HUES48 (cell line): ENCODE measurements around the gene PTCD3.

Experiments used
- H3K27ac ChIP-seq: one replicate; pipeline ENCODE4 v1.7.0; 2013; ENCODE audit warnings: low read depth, low read length, inconsistent platforms
- H3K27me3 ChIP-seq: 2 replicates; pipeline ENCODE4 v1.6.1; 2013; ENCODE audit warnings: mild to moderate bottlenecking, low read length; ENCODE audit not compliant: control insufficient read depth, insufficient read depth
- H3K36me3 ChIP-seq: 2 replicates; pipeline ENCODE4 v1.6.1; 2013; ENCODE audit warnings: low read length; ENCODE audit not compliant: control insufficient read depth, insufficient read depth
- H3K4me1 ChIP-seq: 2 replicates; pipeline ENCODE4 v1.6.1; 2013; ENCODE audit warnings: mild to moderate bottlenecking, low read length; ENCODE audit not compliant: control insufficient read depth, insufficient read depth
- H3K4me3 ChIP-seq: 2 replicates; pipeline ENCODE4 v1.5.1; 2013; ENCODE audit warnings: mild to moderate bottlenecking, low read depth, low read length
- H3K9ac ChIP-seq: 2 replicates; pipeline ENCODE4 v1.6.1; 2013; ENCODE audit warnings: mild to moderate bottlenecking, low read depth, low read length, moderate library complexity
- H3K9me3 ChIP-seq: 2 replicates; pipeline ENCODE4 v1.6.1; 2013; ENCODE audit warnings: low read length; ENCODE audit not compliant: control insufficient read depth, insufficient read depth

The PTCD3 gene

GRCh38 chr2:86147793-86148192, 41.8 kb downstream of the PTCD3 start:
- peaks cover 89% of the 10 kb centered on the region for H3K36me3 ChIP-seq
- H3K4me3 ChIP-seq: no peak overlapping the region
- no peak overlapping the region for H3K9ac ChIP-seq
- H3K9me3 ChIP-seq: no peaks in the 10 kb centered on the region
- no peak overlapping the region for H3K27ac ChIP-seq
- H3K4me1 ChIP-seq: no peaks in the 10 kb centered on the region
- H3K27me3 ChIP-seq: no peaks in the 10 kb centered on the region

- Histone ChIP-seq H3K4me3 (no peak overlapping the region), H3K27ac (no peak overlapping the region), H3K9ac (no peak overlapping the region), H3K4me1 (no peaks in the 10 kb centered on the region), H3K36me3 (peaks cover 84% of the 10 kb centered on the region), H3K9me3 (no peaks in the 10 kb centered on the region), H3K27me3 (no peaks in the 10 kb centered on the region)
These were observed 44.5 kb downstream of the PTCD3 start for GRCh38 chr2:86150502-86150901.

GRCh38 chr2:86157009-86157556, 51.0 kb downstream of the PTCD3 start:
- no peaks in the 10 kb centered on the region for H3K27me3 ChIP-seq
- peaks cover 81% of the 10 kb centered on the region for H3K36me3 ChIP-seq
- H3K9me3 ChIP-seq: no peaks in the 10 kb centered on the region
- no peak overlapping the region for H3K27ac ChIP-seq
- H3K4me3 ChIP-seq: no peak overlapping the region
- no peaks in the 10 kb centered on the region for H3K4me1 ChIP-seq
- no peak overlapping the region for H3K9ac ChIP-seq

GRCh38 chr2:86158286-86158685, 52.3 kb downstream of the PTCD3 start:
- H3K9me3 ChIP-seq: no peaks in the 10 kb centered on the region
- no peaks in the 10 kb centered on the region for H3K27me3 ChIP-seq
- H3K27ac ChIP-seq: no peak overlapping the region
- H3K4me3 ChIP-seq: no peak overlapping the region
- H3K36me3 ChIP-seq: peaks cover 83% of the 10 kb centered on the region
- no peak overlapping the region for H3K9ac ChIP-seq
- no peaks in the 10 kb centered on the region for H3K4me1 ChIP-seq

- Histone ChIP-seq H3K4me1 (no peaks in the 10 kb centered on the region), H3K9ac (no peak overlapping the region), H3K27ac (no peak overlapping the region), H3K27me3 (no peaks in the 10 kb centered on the region), H3K4me3 (no peak overlapping the region), H3K36me3 (peaks cover 85% of the 10 kb centered on the region), H3K9me3 (no peaks in the 10 kb centered on the region)
These were observed 54.3 kb downstream of the PTCD3 start for GRCh38 chr2:86160156-86160952.

GRCh38 chr2:86170449-86170848, 64.4 kb downstream of the PTCD3 start:
- Histone ChIP-seq H3K9ac (no peak overlapping the region), H3K9me3 (no peaks in the 10 kb centered on the region), H3K36me3 (peaks cover 85% of the 10 kb centered on the region), H3K4me1 (no peaks in the 10 kb centered on the region), H3K27ac (no peak overlapping the region), H3K4me3 (no peak overlapping the region), H3K27me3 (no peaks in the 10 kb centered on the region)

GRCh38 chr2:86171295-86171694, 65.3 kb downstream of the PTCD3 start:
- H3K36me3 ChIP-seq: peaks cover 86% of the 10 kb centered on the region
- H3K4me3 ChIP-seq: no peak overlapping the region
- H3K9ac ChIP-seq: no peak overlapping the region
- H3K9me3 ChIP-seq: no peaks in the 10 kb centered on the region
- no peaks in the 10 kb centered on the region for H3K4me1 ChIP-seq
- H3K27ac ChIP-seq: no peak overlapping the region
- no peaks in the 10 kb centered on the region for H3K27me3 ChIP-seq

GRCh38 chr2:86172610-86173009, 66.6 kb downstream of the PTCD3 start:
- no peak overlapping the region for H3K9ac ChIP-seq
- no peaks in the 10 kb centered on the region for H3K9me3 ChIP-seq
- peaks cover 93% of the 10 kb centered on the region for H3K36me3 ChIP-seq
- H3K4me1 ChIP-seq: no peaks in the 10 kb centered on the region
- H3K27me3 ChIP-seq: no peaks in the 10 kb centered on the region
- no peak overlapping the region for H3K4me3 ChIP-seq
- no peak overlapping the region for H3K27ac ChIP-seq

GRCh38 chr2:86174445-86174844, 68.4 kb downstream of the PTCD3 start:
- H3K4me3 ChIP-seq: no peak overlapping the region
- H3K4me1 ChIP-seq: no peaks in the 10 kb centered on the region
- peaks cover 90% of the 10 kb centered on the region for H3K36me3 ChIP-seq

GRCh38 chr2:86175828-86176227, 69.8 kb downstream of the PTCD3 start:
- H3K4me3 ChIP-seq: no peak overlapping the region
- H3K27ac ChIP-seq: no peak overlapping the region
- H3K36me3 ChIP-seq: peaks cover 83% of the 10 kb centered on the region

More at GRCh38 chr2:86174445-86174844, 68.4 kb downstream of the PTCD3 start:
- H3K9me3 ChIP-seq: no peaks in the 10 kb centered on the region
- no peak overlapping the region for H3K9ac ChIP-seq
- H3K27ac ChIP-seq: no peak overlapping the region
- no peaks in the 10 kb centered on the region for H3K27me3 ChIP-seq

GRCh38 chr2:86176597-86176996, 70.6 kb downstream of the PTCD3 start:
- no peaks in the 10 kb centered on the region for H3K9me3 ChIP-seq
- H3K27me3 ChIP-seq: no peaks in the 10 kb centered on the region
- H3K4me1 ChIP-seq: no peaks in the 10 kb centered on the region
- H3K36me3 ChIP-seq: peaks cover 80% of the 10 kb centered on the region
- H3K9ac ChIP-seq: no peak overlapping the region
- no peak overlapping the region for H3K4me3 ChIP-seq
- H3K27ac ChIP-seq: no peak overlapping the region

More at GRCh38 chr2:86175828-86176227, 69.8 kb downstream of the PTCD3 start:
- no peak overlapping the region for H3K9ac ChIP-seq
- H3K27me3 ChIP-seq: no peaks in the 10 kb centered on the region
- H3K9me3 ChIP-seq: no peaks in the 10 kb centered on the region
- H3K4me1 ChIP-seq: no peaks in the 10 kb centered on the region
